Ovary (tissue), 3 donors: ENCODE data around the gene PALD1.

ENCODE experiments used
- CTCF ChIP-seq, 3 donors: fragments of 450-650 bp in 2 of 3; fragments of 200-600 bp in 1 of 3; IDR thresholded peaks; one replicate each; pipeline versions ENCODE4 v1.5.1 to v1.8.0; 2016 to 2022; ENCODE audit warnings: antibody characterized with exemption in 3 of 3, mild to moderate bottlenecking in 1 of 3
- EP300 ChIP-seq: sonication (generic); formaldehyde crosslinking; IDR thresholded peaks from one replicate; pipeline ENCODE4 v1.6.1; 2017; ENCODE audit warnings: antibody characterized with exemption
- donor health status: DM: no; HTN: no; CAD: no.

- TF ChIP-seq CTCF (IDR thresholded peaks at IDR 0.05), result no peak
- TF ChIP-seq EP300, result no peak
Measured at GRCh38 chr10:70560511-70560941, 82.0 kb downstream of the PALD1 start.
